Spinal cord (tissue), 10 donors: Measurements from ENCODE around the gene VWC2. TPM values are rescaled to one million over a fixed set of nuclear protein-coding genes. Genes with fewer than 3 reads are reported as not detected.
"Not testable (repeated sequence)": the region's sequence is repeated elsewhere in the genome, so short reads cannot be mapped to it uniquely, and the experiment has no call there.

ENCODE experiments used
- DNase-seq, 6 donors: peaks; one replicate each; pipeline versions ENCODE4 v3.0.0 to v3.0.0-alpha.2; 2013 to 2015; ENCODE audit warnings: low spot score in 6 of 6, low read depth in 4 of 6
- H3K27ac ChIP-seq: one replicate; pipeline ENCODE4 v1.5.1; 2013; ENCODE audit warnings: low read depth, low read length, control low read depth
- H3K27me3 ChIP-seq: one replicate; pipeline ENCODE4 v1.6.1; 2013; ENCODE audit warnings: low read length; ENCODE audit not compliant: control insufficient read depth, insufficient read depth
- H3K36me3 ChIP-seq: one replicate; pipeline ENCODE4 v1.6.1; 2013; ENCODE audit warnings: low read length; ENCODE audit not compliant: control insufficient read depth, insufficient read depth
- H3K4me1 ChIP-seq: one replicate; pipeline ENCODE4 v1.6.1; 2013; ENCODE audit warnings: low read length; ENCODE audit not compliant: control insufficient read depth, insufficient read depth
- H3K4me3 ChIP-seq: one replicate; pipeline ENCODE4 v1.5.1; 2013; ENCODE audit warnings: low read depth, low read length, control low read depth
- H3K9me3 ChIP-seq: one replicate; pipeline ENCODE4 v1.6.1; 2013; ENCODE audit warnings: low read length; ENCODE audit not compliant: control insufficient read depth, insufficient read depth
- WGBS: methylation state at CpG from one replicate; pipeline ENCODE4 v1.1.5; 2013; ENCODE audit warnings: missing lambda C conversion rate; ENCODE audit not compliant: insufficient coverage; 5-methylcytosine and 5-hydroxymethylcytosine counted together
- polyA plus RNA-seq, 2 donors: library from polyadenylated mRNA; unstranded; fragments of 120-200 nt; gene quantifications; one replicate each; pipeline ENCODE4 v1.2.1, GENCODE V29; 2013; ENCODE audit not compliant: insufficient read length in 2 of 2
- total RNA-seq, 2 donors: library from RNA; depleted of rRNA in 1 of 2; stranded (reverse); fragments of 120-200 nt in 1 of 2; fragments of >200 nt in 1 of 2; gene quantifications; one replicate each; pipeline versions ENCODE4 v1.2.3 to v1.2.4, GENCODE V29; 2013 to 2014
- donor health status: healthy.

Gene VWC2
- total and polyA plus RNA-seq, 4 donors, result 2.4 to 12.1 (median 7.9) TPM

- no peaks in the 10 kb centered on the region for H3K9me3 ChIP-seq
- no peaks in the 10 kb centered on the region for H3K4me1 ChIP-seq
- H3K27ac ChIP-seq, result no peak overlapping the region
- 83% methylated on average over 8 of the region's 13 CpGs for WGBS
- no peak overlapping the region for H3K4me3 ChIP-seq
- no peaks in the 10 kb centered on the region for H3K36me3 ChIP-seq
- DNase-seq, result peak in 1 of 6 donors; percentile 70
- no peaks in the 10 kb centered on the region for H3K27me3 ChIP-seq
Measured at GRCh38 chr7:49839863-49840645, 66.6 kb downstream of the VWC2 start.

GRCh38 chr7:49840751-49841405 is 67.4 kb downstream of the VWC2 start:
- 94% methylated on average over 3 of the region's 5 CpGs for whole genome bisulfite sequencing
- Histone ChIP-seq H3K4me1 (no peaks in the 10 kb centered on the region), H3K9me3 (no peaks in the 10 kb centered on the region), H3K36me3 (no peaks in the 10 kb centered on the region), H3K27me3 (no peaks in the 10 kb centered on the region), H3K4me3 (no peak overlapping the region), H3K27ac (no peak overlapping the region)
- no peak for DNase-seq

GRCh38 chr7:49845626-49846025 is 72.2 kb downstream of the VWC2 start:
- H3K9me3 ChIP-seq, result no peaks in the 10 kb centered on the region
- no peaks in the 10 kb centered on the region for H3K36me3 ChIP-seq
- H3K27me3 ChIP-seq, result no peaks in the 10 kb centered on the region
- WGBS, result 100% methylated on average over 1 of the region's 5 CpGs
- no peak overlapping the region for H3K27ac ChIP-seq
- H3K4me3 ChIP-seq, result no peak overlapping the region
- DNase-seq, result no peak
- peaks cover under 1% of the 10 kb centered on the region for H3K4me1 ChIP-seq

GRCh38 chr7:49848211-49848841 is 74.9 kb downstream of the VWC2 start:
- Histone ChIP-seq H3K4me1 (peaks cover 4% of the 10 kb centered on the region), H3K27me3 (no peaks in the 10 kb centered on the region), H3K4me3 (no peak overlapping the region), H3K9me3 (no peaks in the 10 kb centered on the region), H3K27ac (no peak overlapping the region), H3K36me3 (no peaks in the 10 kb centered on the region)
- no peak for DNase-seq
- 82% methylated on average over 5 of the region's 8 CpGs for WGBS

GRCh38 chr7:49850921-49851613 is 77.6 kb downstream of the VWC2 start:
- 86% methylated on average over 7 of the region's 10 CpGs for WGBS
- no peaks in the 10 kb centered on the region for H3K27me3 ChIP-seq
- DNase-seq, result no peak
- H3K9me3 ChIP-seq, result no peaks in the 10 kb centered on the region
- peaks cover 4% of the 10 kb centered on the region for H3K4me1 ChIP-seq
- no peaks in the 10 kb centered on the region for H3K36me3 ChIP-seq
- H3K4me3 ChIP-seq, result no peak overlapping the region
- no peak overlapping the region for H3K27ac ChIP-seq

- not testable (repeated sequence) for H3K36me3 ChIP-seq, H3K27ac ChIP-seq, H3K27me3 ChIP-seq, H3K4me1 ChIP-seq, H3K9me3 ChIP-seq, H3K4me3 ChIP-seq, DNase-seq
- WGBS, result 97% methylated on average over 5 of the region's 9 CpGs
Measured at GRCh38 chr7:49851614-49851934, 78.1 kb downstream of the VWC2 start.

- WGBS, result 58% methylated on average over 8 of the region's 11 CpGs
- Histone ChIP-seq H3K4me3 (no peak overlapping the region), H3K27ac (no peak overlapping the region), H3K36me3 (no peaks in the 10 kb centered on the region), H3K27me3 (no peaks in the 10 kb centered on the region), H3K4me1 (peaks cover 4% of the 10 kb centered on the region), H3K9me3 (no peaks in the 10 kb centered on the region)
- peak; percentile 59 to 95 (median 70) for DNase-seq
Measured at GRCh38 chr7:49852619-49853462, 79.4 kb downstream of the VWC2 start.

- H3K9me3 ChIP-seq, result no peaks in the 10 kb centered on the region
- DNase-seq, result no peak
- 45% methylated on average over 4 of the region's 7 CpGs for WGBS
- no peaks in the 10 kb centered on the region for H3K27me3 ChIP-seq
- H3K4me1 ChIP-seq, result peaks cover 4% of the 10 kb centered on the region
- no peak overlapping the region for H3K27ac ChIP-seq
- H3K36me3 ChIP-seq, result no peaks in the 10 kb centered on the region
- H3K4me3 ChIP-seq, result no peak overlapping the region
Measured at GRCh38 chr7:49855281-49855980, 82.0 kb downstream of the VWC2 start.
